Transverse colon (tissue), 4 donors: ENCODE data around the gene CHMP4B. TPM values are rescaled to one million over a fixed set of nuclear protein-coding genes. Genes with fewer than 3 reads are reported as not detected.

Experiments used
- DNase-seq: peaks from one replicate; pipeline ENCODE4 v3.0.0-alpha.2; 2019
- H3K27ac ChIP-seq, 4 donors: fragments of 200-600 bp; sonication (generic); 2 replicates each; pipeline ENCODE4 v1.5.1; 2016 to 2018; ENCODE audit warnings: inconsistent platforms in 4 of 4
- H3K27me3 ChIP-seq: fragments of 200-600 bp; sonication (generic); 2 replicates; pipeline ENCODE4 v1.5.1; 2017; ENCODE audit warnings: inconsistent platforms
- H3K36me3 ChIP-seq, 4 donors: fragments of 200-600 bp; sonication (generic); 2 replicates each; pipeline ENCODE4 v1.5.1; 2017 to 2019; ENCODE audit warnings: inconsistent platforms in 4 of 4
- H3K4me1 ChIP-seq, 4 donors: fragments of 200-600 bp; sonication (generic); 2 replicates each; pipeline ENCODE4 v1.5.1; 2017 to 2020; ENCODE audit warnings: inconsistent platforms in 4 of 4
- H3K4me3 ChIP-seq, 4 donors: fragments of 200-600 bp; sonication (generic); 1 replicate in 1 of 4; 2 replicates in 3 of 4; pipeline versions ENCODE4 v1.5.1 to v1.6.1; 2017 to 2019; ENCODE audit warnings: inconsistent platforms in 4 of 4
- H3K9me3 ChIP-seq, 2 donors: fragments of 200-600 bp; sonication (generic); 2 replicates each; pipeline ENCODE4 v1.5.1; 2017 to 2019; ENCODE audit warnings: inconsistent platforms in 2 of 2
- CTCF ChIP-seq, 5 experiments: fragments of 200-600 bp in 3 of 5; fragments of 450-650 bp in 2 of 5; sonication (generic) in 3 of 5; IDR thresholded peaks; 1 replicate in 2 of 5; 2 replicates in 3 of 5; pipeline ENCODE4 v1.5.1; 2016 to 2017; ENCODE audit warnings: antibody characterized with exemption in 5 of 5, inconsistent platforms in 3 of 5, mild to moderate bottlenecking in 2 of 5, moderate library complexity in 1 of 5
- EP300 ChIP-seq: sonication (generic); formaldehyde crosslinking; IDR thresholded peaks from one replicate; pipeline ENCODE4 v1.6.1; 2017; ENCODE audit warnings: antibody characterized with exemption, low read depth
- POLR2A ChIP-seq: fragments of 450-650 bp; IDR thresholded peaks from one replicate; pipeline ENCODE4 v1.6.1; 2016; ENCODE audit warnings: antibody characterized with exemption, mild to moderate bottlenecking, moderate library complexity
- POLR2AphosphoS5 ChIP-seq, 3 donors: sonication (generic); formaldehyde crosslinking; IDR thresholded peaks; one replicate each; pipeline ENCODE4 v1.6.1; 2016; ENCODE audit warnings: antibody characterized with exemption in 3 of 3
- WGBS, 2 donors: methylation state at CpG; one replicate each; pipeline ENCODE4 v1.1.5; 2018; ENCODE audit warnings: low coverage in 1 of 2; 5-methylcytosine and 5-hydroxymethylcytosine counted together
- in situ Hi-C, 4 donors: fragments of 200-750 bp; cut with MboI; loops; one replicate each; pipeline versions ENCODE4 v1.15.0 to v1.15.1; 2017; ENCODE audit warnings: low sequenced_read_pairs in 3 of 4, low pct_ligation_motif_present in 1 of 4, low pct_unique_long_range_greater_than_20kb in 1 of 4
- intact Hi-C: fragments of 100-400 bp; cut with DNase I; formaldehyde crosslinking; loops from one replicate; pipeline ENCODE4 v1.15.1; 2023; ENCODE audit warnings: low total_unique reads
- total RNA-seq, 4 donors: library from RNA; depleted of rRNA; stranded (reverse); fragments of >200 nt; gene quantifications; one replicate each; pipeline ENCODE4 v1.1.0, GENCODE V29; 2016

CHMP4B gene
- total RNA-seq, 4 donors from 2014 or later = 182 to 263 (median 213) TPM

- no peak for TF ChIP-seq POLR2A
- TF ChIP-seq EP300 = no peak
- no peak overlapping the region for H3K27ac ChIP-seq
- no peaks in the 10 kb centered on the region for H3K9me3 ChIP-seq
- no peaks in the 10 kb centered on the region for H3K36me3 ChIP-seq
- no peak for DNase-seq
- in situ Hi-C loops (no loop called here), intact Hi-C loops (no loop called here)
- no peaks in the 10 kb centered on the region for H3K27me3 ChIP-seq
- WGBS, 2 donors = 48 to 57% methylated on average over 5 of the region's 5 CpGs
- no peak overlapping the region for H3K4me3 ChIP-seq
- H3K4me1 ChIP-seq = peaks cover 10 to 36% (median 27%) of the 10 kb centered on the region in 4 donors
These were observed 889 bp upstream of the CHMP4B start for GRCh38 chr20:33810259-33810658.

GRCh38 chr20:33811776-33812151 lies 616 bp downstream of the CHMP4B start:
- H3K27me3 ChIP-seq = no peaks in the 10 kb centered on the region
- peak overlapping the region; percentile 70 to 97 (median 82) for H3K4me3 ChIP-seq
- peak overlapping the region; percentile 96 to 99 (median 98) for H3K27ac ChIP-seq
- H3K4me1 ChIP-seq = peaks cover 10 to 51% (median 35%) of the 10 kb centered on the region in 4 donors
- WGBS, 2 donors = 0 to 2% methylated on average over 10 to 12 of the region's 12 CpGs
- H3K9me3 ChIP-seq = no peaks in the 10 kb centered on the region
- no peaks in the 10 kb centered on the region for H3K36me3 ChIP-seq
- in situ Hi-C loops = no loop called here
- DNase-seq = no peak
- TF ChIP-seq CTCF (IDR thresholded peaks at IDR 0.05) (no peak), POLR2AphosphoS5 (IDR thresholded peaks at IDR 0.05) (no peak), POLR2A (no peak), EP300 (no peak)
- intact Hi-C loops = no loop called here

- Histone ChIP-seq H3K4me1 (peaks cover 11 to 56% (median 40%) of the 10 kb centered on the region in 4 donors), H3K4me3 (peak overlapping the region; percentile 70 to 97 (median 82)), H3K9me3 (no peaks in the 10 kb centered on the region), H3K27ac (peak overlapping the region; percentile 96 to 99 (median 98)), H3K36me3 (no peaks in the 10 kb centered on the region), H3K27me3 (no peaks in the 10 kb centered on the region)
- 2 to 4% methylated on average over 13 to 14 of the region's 14 CpGs for WGBS, 2 donors
- intact Hi-C loops (no loop called here), in situ Hi-C loops (no loop called here)
- peak; percentile 67 for DNase-seq
- peak in 2 of 3 donors; percentile 11 to 32 for TF ChIP-seq POLR2AphosphoS5 (IDR thresholded peaks at IDR 0.05)
- no peak for TF ChIP-seq CTCF (IDR thresholded peaks at IDR 0.05)
- TF ChIP-seq POLR2A = peak; percentile 25
- TF ChIP-seq EP300 = no peak
These were observed 1.2 kb downstream of the CHMP4B start for GRCh38 chr20:33812152-33812849.

GRCh38 chr20:33812908-33813462 lies 1.8 kb downstream of the CHMP4B start:
- WGBS, 2 donors = 17 to 23% methylated on average over 4 to 10 of the region's 10 CpGs
- H3K9me3 ChIP-seq = no peaks in the 10 kb centered on the region
- peak overlapping the region in 3 of 4 donors; percentile 74 to 97 (median 91) for H3K4me3 ChIP-seq
- intact Hi-C loops = no loop called here
- peak overlapping the region; percentile 96 to 99 (median 98) for H3K27ac ChIP-seq
- peaks cover 16 to 63% (median 47%) of the 10 kb centered on the region in 4 donors for H3K4me1 ChIP-seq
- TF ChIP-seq POLR2AphosphoS5 (IDR thresholded peaks at IDR 0.05) (peak in 2 of 3 donors; percentile 20 to 59), EP300 (no peak)
- no peak for DNase-seq
- no peaks in the 10 kb centered on the region for H3K36me3 ChIP-seq
- in situ Hi-C loops = no loop called here
- no peaks in the 10 kb centered on the region for H3K27me3 ChIP-seq

- Histone ChIP-seq H3K9me3 (no peaks in the 10 kb centered on the region), H3K36me3 (no peaks in the 10 kb centered on the region), H3K4me3 (peak overlapping the region in 1 of 4 donors; percentile 91), H3K27ac (peak overlapping the region; percentile 96 to 99 (median 98)), H3K27me3 (no peaks in the 10 kb centered on the region), H3K4me1 (peaks cover 16 to 76% (median 53%) of the 10 kb centered on the region in 4 donors)
- peak; percentile 65 for DNase-seq
- intact Hi-C loops = no loop called here
- in situ Hi-C loops = no loop called here
- TF ChIP-seq POLR2AphosphoS5 (IDR thresholded peaks at IDR 0.05) = peak in 2 of 3 donors; percentile 46 to 65
- TF ChIP-seq CTCF (IDR thresholded peaks at IDR 0.05) = no peak
- peak; percentile 53 for TF ChIP-seq POLR2A
- TF ChIP-seq EP300 = no peak
- whole genome bisulfite sequencing, 2 donors = 41 to 42% methylated on average over 5 of the region's 5 CpGs
These were observed 3.1 kb downstream of the CHMP4B start for GRCh38 chr20:33814238-33814712.
